DND-41 (cell line): ENCODE results near the gene ATP6V1F.

ENCODE experiments used
- EZH2 ChIP-seq: IDR thresholded peaks from 3 replicates; pipeline ENCODE4 v1.6.1; 2012; ENCODE audit warnings: borderline replicate concordance, low read depth, mild to moderate bottlenecking, moderate library complexity, low read length, inconsistent platforms; ENCODE audit not compliant: severe bottlenecking
- TF ChIP-seq, protein P1 (sequence below): IDR thresholded peaks from 2 replicates; pipeline ENCODE4 v1.5.1; 2012; ENCODE audit warnings: borderline replicate concordance, low read length, moderate library complexity, mild to moderate bottlenecking; ENCODE audit not compliant: poor library complexity, severe bottlenecking; ENCODE audit errors: extremely low read depth

DNA sequence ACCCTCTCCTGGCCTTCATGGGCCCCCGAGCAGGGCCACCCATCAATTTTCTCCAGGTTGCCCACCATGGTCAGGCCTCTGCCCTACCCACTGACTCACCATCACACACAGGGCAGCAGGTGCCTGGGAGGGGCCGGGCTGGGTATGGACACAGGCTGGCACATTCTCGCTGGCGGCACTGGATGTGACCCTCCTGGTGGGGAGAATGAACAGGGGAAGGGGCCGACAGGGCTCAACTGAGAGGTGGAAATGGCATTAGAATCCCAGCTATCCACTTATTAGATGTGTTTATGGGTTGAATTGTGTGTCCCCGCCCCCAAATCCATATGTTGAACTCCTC is 31.4 kb downstream of the ATP6V1F start:
- TF ChIP-seq, protein P1, sequence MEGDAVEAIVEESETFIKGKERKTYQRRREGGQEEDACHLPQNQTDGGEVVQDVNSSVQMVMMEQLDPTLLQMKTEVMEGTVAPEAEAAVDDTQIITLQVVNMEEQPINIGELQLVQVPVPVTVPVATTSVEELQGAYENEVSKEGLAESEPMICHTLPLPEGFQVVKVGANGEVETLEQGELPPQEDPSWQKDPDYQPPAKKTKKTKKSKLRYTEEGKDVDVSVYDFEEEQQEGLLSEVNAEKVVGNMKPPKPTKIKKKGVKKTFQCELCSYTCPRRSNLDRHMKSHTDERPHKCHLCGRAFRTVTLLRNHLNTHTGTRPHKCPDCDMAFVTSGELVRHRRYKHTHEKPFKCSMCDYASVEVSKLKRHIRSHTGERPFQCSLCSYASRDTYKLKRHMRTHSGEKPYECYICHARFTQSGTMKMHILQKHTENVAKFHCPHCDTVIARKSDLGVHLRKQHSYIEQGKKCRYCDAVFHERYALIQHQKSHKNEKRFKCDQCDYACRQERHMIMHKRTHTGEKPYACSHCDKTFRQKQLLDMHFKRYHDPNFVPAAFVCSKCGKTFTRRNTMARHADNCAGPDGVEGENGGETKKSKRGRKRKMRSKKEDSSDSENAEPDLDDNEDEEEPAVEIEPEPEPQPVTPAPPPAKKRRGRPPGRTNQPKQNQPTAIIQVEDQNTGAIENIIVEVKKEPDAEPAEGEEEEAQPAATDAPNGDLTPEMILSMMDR = no peak
- no peak for TF ChIP-seq EZH2
